HG03095 (cell line): ENCODE results near the gene RPS6KA1.
"Not testable (repeated sequence)": the region's sequence is repeated elsewhere in the genome, so short reads cannot be mapped to it uniquely, and the experiment has no call there.

ENCODE experiments used
- ATAC-seq: cut with Tn5 transposase; IDR thresholded peaks from one replicate; pipeline ENCODE4 v1.9.1; 2021; ENCODE audit warnings: moderate library complexity; ENCODE audit not compliant: unreplicated experiment

Gene RPS6KA1

DNA sequence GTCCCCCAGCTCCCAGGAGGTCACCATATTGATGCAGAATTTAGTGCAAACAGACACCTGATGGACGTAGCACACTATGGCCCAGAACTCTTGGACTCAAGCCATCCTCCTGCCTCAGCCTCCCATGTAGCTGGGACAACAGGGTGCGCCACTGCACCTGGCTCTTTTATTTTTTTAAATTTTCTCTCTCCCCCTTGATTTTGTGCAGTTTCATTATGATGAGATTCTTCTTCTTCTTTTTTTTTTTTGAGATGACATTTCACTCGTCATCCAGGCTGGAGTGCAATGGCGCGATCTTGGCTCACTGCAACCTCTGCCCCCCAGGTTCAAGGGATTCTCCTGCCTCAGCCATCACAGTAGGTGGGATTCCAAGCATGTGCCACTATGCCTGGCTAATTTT is 63.8 kb downstream of the RPS6KA1 start:
- ATAC-seq: no peak

DNA sequence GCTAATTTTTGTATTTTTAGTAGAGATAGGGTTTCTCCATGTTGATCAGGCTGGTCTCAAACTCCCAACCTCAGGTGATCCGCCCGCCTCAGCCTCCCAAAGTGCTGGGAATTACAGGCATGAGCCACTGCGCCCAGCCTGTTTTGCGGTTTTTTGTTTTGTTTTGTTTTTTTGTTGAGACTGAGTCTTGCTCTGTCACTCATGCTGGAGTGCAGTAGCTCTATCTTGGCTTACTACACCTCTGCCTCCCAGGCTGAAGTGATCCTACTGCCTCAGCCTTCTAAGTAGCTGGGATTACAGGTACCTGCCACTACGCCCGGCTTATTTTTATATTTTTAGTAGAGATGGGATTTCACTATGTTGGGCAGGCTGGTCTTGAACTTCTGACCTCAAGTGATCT is 65.0 kb downstream of the RPS6KA1 start:
- not testable (repeated sequence) for ATAC-seq

DNA sequence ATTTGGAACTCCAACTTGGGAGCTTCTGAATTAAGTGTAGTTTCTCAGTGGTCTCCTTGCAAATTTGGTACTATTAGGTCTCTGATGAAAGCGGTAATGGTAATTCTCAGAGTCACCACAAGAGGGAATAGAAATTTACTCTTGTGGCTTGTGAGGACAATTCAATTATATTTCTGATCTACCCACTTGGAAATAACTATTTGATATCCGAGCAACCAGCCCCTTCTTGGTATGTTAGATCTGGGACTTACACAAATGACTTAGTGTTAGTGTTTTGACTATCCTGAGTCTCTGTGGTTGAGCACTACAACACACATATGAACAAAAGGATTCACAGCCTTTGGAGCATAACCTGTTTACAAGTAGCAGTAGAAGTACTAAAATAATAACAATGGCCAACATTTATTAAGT is 68.1 kb downstream of the RPS6KA1 start:
- ATAC-seq: no peak

DNA sequence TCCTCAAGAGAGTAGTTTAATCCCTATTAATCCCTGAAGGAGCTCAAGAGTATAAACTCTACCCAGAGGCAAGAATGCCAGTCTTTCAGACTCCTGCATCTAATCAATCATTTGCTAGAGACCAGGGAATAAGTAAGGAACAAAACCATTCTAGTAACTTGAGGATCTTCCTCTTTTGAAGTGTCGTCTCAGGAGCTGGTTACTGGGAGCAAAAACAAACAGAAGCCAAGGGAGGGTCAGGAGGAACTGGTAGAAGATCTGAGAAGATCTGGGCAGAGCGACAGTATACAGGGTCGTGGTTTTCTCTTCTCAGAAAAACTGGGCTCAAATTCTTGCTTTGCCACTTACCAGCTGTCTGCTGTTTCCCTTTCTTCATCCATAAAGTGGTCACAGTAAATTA is 69.3 kb downstream of the RPS6KA1 start:
- ATAC-seq: no peak

DNA sequence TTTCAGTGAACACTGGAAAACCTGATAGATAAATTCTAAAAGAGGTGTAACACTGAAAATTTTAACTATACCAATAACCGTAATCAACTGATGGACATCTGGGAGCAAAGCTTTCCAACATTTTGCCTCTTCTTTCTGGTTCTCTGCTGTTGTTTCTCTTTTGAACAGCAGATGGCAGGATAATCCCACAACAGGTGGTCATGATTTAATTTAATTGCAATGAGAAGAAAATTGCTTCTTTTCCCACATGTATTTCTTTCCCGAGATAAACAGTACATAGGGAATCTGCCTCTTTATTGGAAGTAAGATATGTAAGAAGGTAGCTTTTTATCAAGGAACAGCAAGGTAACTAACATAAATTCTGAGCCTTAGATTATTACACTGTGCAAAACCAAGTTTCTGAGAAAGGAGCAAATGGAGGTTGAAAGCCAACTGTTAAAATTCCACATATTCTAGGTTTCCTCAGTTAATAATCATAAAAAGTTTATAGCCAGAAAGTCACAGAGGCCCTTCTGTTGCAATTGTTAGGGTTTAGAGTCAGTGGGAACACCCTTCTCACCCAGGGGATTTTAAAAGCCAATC is 72.9 kb downstream of the RPS6KA1 start:
- no peak for ATAC-seq

DNA sequence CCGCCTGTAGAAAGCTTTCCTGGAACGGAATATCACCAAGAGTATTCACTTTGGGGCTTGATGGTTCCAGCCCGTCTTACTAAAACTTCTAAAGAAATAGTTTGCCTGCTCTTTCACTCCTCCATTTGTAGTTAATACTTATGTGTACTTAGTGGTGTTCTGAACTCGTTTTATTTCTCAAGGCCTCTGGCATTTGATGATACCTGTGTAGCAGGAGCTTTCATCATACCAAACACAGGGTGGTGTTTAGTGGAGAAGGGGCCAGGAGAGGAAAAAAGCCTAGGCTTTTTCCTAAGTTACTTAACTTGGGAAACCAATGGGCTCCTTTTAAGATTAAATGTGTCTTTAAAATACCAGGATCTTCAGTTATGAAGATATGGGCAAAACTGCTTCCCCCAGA is 74.3 kb downstream of the RPS6KA1 start:
- no peak for ATAC-seq

DNA sequence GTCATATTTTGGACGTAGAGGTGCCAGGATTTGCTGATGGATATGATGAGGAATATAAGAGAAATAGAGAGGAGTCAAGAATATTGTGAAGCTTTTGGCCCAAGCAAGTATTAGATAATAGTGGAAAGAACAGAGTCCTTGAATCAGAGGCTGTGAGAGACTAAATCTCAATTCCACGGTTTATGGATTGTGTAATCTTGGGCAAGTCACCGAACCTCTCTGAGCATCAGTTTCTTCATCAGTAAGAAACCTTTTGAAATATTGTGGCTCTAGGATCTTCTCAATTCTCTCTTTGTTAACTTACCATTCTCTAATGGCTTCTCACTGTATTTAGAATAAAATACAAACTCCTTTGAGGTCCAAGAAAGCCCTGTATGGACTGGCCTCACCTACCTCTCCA is 77.6 kb downstream of the RPS6KA1 start:
- ATAC-seq: no peak

DNA sequence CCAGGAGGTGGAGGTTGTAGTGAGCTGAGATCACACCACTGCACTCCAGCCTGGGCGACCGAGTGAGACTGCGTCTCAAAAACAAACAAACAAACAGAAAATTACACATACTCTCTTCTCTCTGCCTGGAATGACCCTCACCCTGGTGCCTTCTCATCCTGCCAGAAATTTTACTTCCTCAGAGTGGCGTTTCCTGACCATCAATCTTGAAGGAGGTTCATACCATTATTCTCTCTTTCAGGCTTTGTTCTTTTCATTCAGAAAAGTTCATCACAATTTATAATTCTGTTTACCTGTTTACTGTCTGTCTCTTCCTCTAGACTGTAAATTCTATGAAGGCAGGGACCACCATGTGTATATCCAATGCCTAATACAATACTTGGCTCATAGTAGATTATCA is 79.3 kb downstream of the RPS6KA1 start:
- ATAC-seq: no peak

DNA sequence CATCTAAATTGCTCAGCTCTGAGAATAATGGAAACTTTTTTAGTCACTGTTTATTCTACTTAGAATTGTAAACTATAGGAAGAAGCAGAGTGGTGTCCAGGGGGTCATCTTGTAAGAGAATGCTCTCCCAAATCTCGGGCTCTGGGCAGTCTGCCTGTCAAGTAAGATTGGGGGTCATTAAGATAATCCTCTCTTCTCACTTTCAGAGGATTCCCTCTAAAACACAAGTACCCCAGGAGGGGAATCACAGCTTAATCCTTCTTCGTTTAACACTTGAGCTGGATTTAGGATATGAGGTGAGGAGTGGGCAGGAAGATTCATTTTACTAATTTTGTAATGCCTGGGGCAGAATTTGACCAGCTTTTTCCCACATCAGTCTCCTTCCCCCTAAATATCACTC is 81.2 kb downstream of the RPS6KA1 start:
- ATAC-seq: no peak

DNA sequence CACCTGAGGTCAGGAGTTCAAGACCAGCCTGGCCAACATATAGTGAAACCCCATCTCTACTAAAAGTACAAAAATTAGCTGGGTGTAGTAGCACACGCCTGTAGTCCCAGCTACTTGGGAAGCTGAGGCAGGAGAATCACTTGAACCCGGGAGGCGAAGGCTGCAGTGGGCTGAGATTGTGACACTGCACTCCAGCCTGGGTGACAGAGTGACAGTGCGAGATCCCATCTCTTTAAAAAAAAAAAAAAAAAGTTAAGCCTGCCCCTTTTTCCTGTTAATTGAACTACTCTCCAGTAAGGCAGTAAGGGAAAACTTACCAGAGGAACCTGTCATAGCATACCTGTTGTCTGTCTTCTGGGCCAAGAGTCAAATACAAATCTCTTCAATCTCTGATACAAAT is 83.1 kb downstream of the RPS6KA1 start:
- not testable (repeated sequence) for ATAC-seq

DNA sequence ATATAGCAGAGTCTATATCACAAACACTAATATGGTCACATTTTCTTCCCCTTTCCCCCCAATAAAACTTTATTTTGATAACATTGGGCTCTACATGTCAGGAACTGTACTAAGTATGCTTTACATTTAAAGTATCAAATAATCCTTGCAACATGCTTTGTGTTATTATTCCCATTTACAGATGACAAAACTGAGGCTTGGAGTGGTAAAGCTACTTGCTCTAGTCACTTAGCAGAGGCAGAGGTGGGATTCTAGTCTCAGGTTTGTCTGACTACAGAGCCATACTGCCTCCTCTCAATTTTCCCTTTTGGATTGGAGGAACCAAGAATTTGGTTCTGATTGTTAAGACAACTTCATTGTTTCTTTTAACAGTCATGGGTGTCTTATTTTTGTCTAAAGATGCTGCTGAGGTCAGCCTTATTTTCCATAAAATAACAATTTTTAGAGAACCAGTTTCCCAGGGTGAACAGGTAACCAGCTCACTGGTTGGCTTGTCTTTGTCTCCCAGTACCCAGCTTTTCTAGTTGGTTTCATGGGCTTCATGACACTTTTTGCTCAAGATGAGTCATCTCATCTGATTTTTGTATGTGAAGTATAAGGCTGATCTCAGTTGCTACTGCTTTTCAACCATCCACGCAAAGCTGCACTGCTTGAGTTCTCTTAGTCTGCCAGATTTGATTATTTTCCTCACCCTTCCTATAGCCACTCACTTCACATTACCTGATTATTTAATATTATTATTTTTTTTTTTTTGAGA is 85.3 kb downstream of the RPS6KA1 start:
- no peak for ATAC-seq

DNA sequence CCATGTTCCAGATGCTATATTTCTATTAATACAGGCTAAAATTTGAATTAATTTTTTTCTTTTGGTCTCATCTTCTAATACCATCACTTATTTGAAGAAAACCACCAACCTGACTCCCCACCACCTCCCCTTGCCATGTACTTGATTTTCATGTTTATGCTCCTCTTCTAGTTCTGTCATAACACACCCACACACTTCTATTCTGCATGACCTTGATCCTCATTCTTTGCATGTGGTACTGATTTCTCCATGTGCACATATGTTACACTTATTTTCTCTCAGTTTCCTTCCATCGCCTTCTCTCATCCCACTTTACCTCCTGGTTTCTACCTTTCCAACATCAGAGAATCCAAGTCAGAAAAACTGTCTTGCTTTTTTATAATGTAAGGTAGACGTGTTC is 87.3 kb downstream of the RPS6KA1 start:
- ATAC-seq: no peak

DNA sequence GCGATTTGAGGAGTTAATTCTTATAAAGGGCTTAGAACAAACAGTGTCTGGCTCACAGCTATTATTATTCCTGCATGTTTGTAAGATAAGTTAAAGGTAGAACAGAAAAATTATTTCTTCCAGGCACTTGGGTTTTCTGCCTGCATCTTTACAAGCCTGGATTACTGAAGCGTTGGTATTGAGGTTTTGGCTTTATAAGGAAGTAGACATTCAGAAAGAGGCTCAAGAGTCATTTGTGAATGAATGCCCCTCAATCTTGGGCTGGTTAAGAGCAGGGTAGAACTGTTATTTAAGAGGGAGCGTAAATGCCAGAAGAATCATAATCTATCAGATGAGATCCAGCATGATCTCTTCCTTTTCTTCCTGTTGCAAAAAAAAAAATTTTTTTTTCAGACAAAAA is 89.0 kb downstream of the RPS6KA1 start:
- ATAC-seq: no peak
